Activated naive CD4-positive, alpha-beta T cell treated with anti-CD3 and anti-CD28 coated beads, Interleukin-2, amount 10 ng/mL, durations not matched to agents 7 days and 5 days (primary cell): Measurements from ENCODE around the gene SAV1.
"Not testable (repeated sequence)": the region's sequence is repeated elsewhere in the genome, so short reads cannot be mapped to it uniquely, and the experiment has no call there.

Experiments used
- CTCF ChIA-PET: fragments of 350-600 bp; sonication (Branson Sonifier 250); formaldehyde crosslinking; loops from one replicate; lab custom pipeline; 2021; ENCODE audit warnings: antibody characterized with exemption; lab: Charles Lee
- DNase-seq: peaks from one replicate; pipeline ENCODE4 v3.0.0-alpha.2; 2020
- H3K27ac Mint-ChIP-seq: one replicate; pipeline ENCODE4 v1.8.0; 2021; ENCODE audit warnings: mild to moderate bottlenecking, moderate library complexity, mixed read lengths
- H3K27me3 Mint-ChIP-seq: one replicate; pipeline ENCODE4 v1.8.0; 2021; ENCODE audit warnings: mild to moderate bottlenecking, mixed read lengths
- H3K36me3 Mint-ChIP-seq: one replicate; pipeline ENCODE4 v1.8.0; 2021; ENCODE audit warnings: mixed read lengths
- H3K4me1 Mint-ChIP-seq: one replicate; pipeline ENCODE4 v1.8.0; 2021; ENCODE audit warnings: mixed read lengths
- H3K4me3 Mint-ChIP-seq: one replicate; pipeline ENCODE4 v1.8.0; 2021; ENCODE audit warnings: mild to moderate bottlenecking, moderate library complexity, mixed read lengths
- H3K9me3 Mint-ChIP-seq: one replicate; pipeline ENCODE4 v1.8.0; 2021; ENCODE audit warnings: mixed read lengths

SAV1 gene

DNA sequence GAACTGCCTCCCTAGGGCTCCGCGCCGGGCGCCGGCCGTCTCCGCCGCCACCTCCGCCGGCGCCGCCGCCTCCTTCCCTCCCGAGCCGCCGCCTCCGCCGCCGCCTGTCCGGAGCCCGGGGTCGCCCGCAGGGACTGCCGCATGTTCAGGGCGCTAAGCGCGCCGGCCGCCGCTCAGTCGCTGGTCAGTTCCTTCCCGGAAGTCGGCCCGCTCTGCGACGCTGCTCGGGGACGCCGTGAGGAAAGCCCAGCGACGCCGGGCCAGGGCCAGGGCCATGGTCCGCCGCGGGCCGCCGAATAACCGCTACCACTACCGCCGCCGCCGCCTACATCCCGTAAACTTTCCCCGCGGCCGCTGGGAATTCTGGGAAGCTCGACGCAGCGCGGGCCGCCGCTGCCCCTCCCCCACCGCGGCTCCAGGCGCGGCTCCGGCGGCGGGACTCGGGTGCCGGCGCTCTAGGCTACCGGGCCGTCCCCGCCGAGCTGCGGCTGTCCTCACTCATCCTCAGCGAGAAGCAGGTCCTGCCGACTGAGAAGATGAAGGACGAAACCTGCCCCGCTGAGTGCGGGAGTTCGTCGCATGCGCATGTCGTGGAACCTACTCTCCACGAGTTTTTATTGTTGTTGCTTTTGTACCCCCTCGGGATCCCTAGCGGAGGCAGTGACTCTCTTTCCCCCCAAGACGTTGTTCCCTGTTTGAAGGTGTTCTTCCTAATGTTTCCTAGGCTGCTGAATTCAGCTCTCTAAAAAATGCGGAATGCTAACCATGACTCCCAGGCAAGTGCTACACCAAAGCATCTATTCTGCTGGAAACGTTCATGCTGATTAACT lies at the start of gene SAV1:
Gene SAV1, minus strand, starts transcription at position 311 of the 830 bp plus-strand sequence. CDS start 339 bp downstream, outside the sequence.
- Mint-ChIP-seq H3K27me3 (no peaks in the 10 kb centered on the region), H3K9me3 (no peaks in the 10 kb centered on the region), H3K4me1 (peaks cover 16% of the 10 kb centered on the region), H3K27ac (peak within 1 kb of the TSS; percentile 44), H3K36me3 (no peaks in the 10 kb centered on the region), H3K4me3 (no peak within 1 kb of the TSS)
- DNase-seq = peak; percentile 55
- CTCF ChIA-PET = interaction anchor here (0.6 to 1.1 kb wide), 2 partner anchors 94 to 192 kb away, joined by 4 to 6 read pairs; no protein-coding TSS in a partner anchor

DNA sequence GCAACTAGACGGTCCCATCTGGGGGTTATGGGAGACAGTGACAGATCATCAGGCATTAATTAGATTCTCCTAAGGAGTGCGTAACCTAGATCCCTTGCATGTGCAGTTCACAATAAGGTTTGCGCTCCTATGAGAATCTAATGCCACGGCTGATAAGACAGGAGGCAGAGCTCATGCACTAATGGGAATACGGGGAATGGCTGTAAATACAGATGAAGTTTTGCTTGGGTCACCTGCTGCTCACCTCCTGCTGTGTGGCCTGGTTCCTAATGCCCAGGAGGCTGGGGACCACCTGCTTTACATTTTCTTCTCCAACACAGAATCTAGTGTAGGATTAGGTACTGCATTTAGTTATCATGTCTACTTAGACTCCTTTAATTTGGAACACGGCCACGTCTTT lies 49.7 kb upstream of the SAV1 start:
- Mint-ChIP-seq H3K4me1 (no peaks in the 10 kb centered on the region), H3K27ac (no peak overlapping the region), H3K4me3 (no peak overlapping the region), H3K27me3 (peaks cover 5% of the 10 kb centered on the region), H3K36me3 (peaks cover 19% of the 10 kb centered on the region), H3K9me3 (no peaks in the 10 kb centered on the region)
- no peak for DNase-seq
- CTCF ChIA-PET = interaction anchor here (0.6 to 1.0 kb wide), 2 partner anchors 134 to 142 kb away, joined by 3 read pairs; no protein-coding TSS in a partner anchor

DNA sequence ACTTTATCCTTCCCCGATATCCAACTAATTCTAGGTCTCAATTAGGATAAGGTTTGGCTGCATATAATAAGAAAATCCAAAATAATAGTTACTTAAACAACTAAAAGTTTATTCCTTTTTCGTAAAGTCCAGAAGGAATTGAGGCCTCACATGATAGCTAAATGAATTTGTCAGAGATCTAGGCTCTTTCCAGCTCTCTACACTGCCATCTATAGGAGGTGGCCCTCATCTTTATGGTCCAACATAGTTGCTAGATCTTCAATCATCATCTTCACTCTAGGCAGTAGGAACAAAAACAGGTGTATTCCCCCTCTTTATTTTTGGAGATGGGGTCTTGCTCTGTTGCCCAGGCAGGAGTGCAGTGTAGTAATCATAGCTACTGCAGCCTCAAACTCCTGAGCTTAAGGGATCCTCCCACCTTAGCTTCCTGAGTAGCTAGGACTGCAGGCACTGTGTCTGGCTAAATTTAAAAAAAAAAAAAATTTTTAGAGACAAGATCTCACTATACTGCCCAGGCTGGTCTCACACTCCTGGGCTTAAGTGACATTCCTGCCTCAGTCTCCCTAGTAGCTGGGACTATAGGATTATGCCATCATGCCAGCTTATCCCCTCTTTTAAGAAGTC lies 46.5 kb upstream of the SAV1 start:
- CTCF ChIA-PET = interaction anchor here (0.8 to 2.6 kb wide), 30 partner anchors 9 to 172 kb away, joined by 3 to 19 read pairs (median 5); no protein-coding TSS in a partner anchor

GRCh38 chr14:50711043-50711442 lies 42.9 kb upstream of the SAV1 start:
- Mint-ChIP-seq H3K27me3 (peaks cover 10% of the 10 kb centered on the region), H3K4me1 (no peaks in the 10 kb centered on the region)

More for the DNA sequence above, 46.5 kb upstream of the SAV1 start:
- DNase-seq = no peak
- H3K4me1 Mint-ChIP-seq = no peaks in the 10 kb centered on the region
- no peak overlapping the region for H3K27ac Mint-ChIP-seq
- H3K4me3 Mint-ChIP-seq = no peak overlapping the region
- peaks cover 10% of the 10 kb centered on the region for H3K27me3 Mint-ChIP-seq
- H3K9me3 Mint-ChIP-seq = no peaks in the 10 kb centered on the region
- H3K36me3 Mint-ChIP-seq = no peaks in the 10 kb centered on the region

DNA sequence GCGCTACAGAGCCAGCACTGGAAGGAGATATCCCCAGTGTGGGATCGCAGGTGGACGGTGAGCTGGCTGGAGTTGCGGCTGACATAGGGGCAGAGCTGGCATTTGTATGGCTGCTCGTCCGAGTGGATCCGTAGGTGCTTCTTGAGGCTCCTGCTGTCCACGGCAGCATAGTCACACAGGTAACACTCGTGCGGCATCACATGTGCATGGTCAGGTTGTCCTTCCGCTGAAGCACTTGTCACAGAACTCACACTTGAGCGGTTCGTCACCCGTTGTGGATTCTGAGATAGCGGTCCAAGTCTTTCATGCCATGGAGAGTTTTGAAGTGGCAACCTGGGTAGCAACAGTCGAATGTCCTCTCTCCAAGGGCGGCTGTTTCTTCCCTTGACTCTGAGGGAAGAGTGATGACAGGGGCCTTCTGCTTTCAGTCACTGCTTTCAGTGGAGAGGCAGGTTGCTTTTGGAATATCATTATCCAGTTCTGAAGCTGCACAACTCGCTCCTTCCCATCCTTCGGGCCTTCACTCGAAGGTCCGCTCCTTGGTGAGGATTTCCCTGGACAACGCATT lies 37.0 kb upstream of the SAV1 start:
- Mint-ChIP-seq H3K4me1 (no peaks in the 10 kb centered on the region), H3K36me3 (no peaks in the 10 kb centered on the region), H3K4me3 (no peak overlapping the region), H3K27me3 (peaks cover 17% of the 10 kb centered on the region), H3K27ac (no peak overlapping the region), H3K9me3 (no peaks in the 10 kb centered on the region)
- no peak for DNase-seq
- CTCF ChIA-PET = interaction anchor here (0.6 kb wide), 2 partner anchors 16 to 88 kb away, joined by 3 read pairs; no protein-coding TSS in a partner anchor

More at GRCh38 chr14:50711043-50711442, 42.9 kb upstream of the SAV1 start:
- no peak for DNase-seq
- Mint-ChIP-seq H3K36me3 (no peaks in the 10 kb centered on the region), H3K4me3 (no peak overlapping the region), H3K27ac (no peak overlapping the region), H3K9me3 (no peaks in the 10 kb centered on the region)
- CTCF ChIA-PET = interaction anchor here (0.8 to 1.7 kb wide), 3 partner anchors 9 to 111 kb away, joined by 3 to 4 read pairs (median 4); no protein-coding TSS in a partner anchor

DNA sequence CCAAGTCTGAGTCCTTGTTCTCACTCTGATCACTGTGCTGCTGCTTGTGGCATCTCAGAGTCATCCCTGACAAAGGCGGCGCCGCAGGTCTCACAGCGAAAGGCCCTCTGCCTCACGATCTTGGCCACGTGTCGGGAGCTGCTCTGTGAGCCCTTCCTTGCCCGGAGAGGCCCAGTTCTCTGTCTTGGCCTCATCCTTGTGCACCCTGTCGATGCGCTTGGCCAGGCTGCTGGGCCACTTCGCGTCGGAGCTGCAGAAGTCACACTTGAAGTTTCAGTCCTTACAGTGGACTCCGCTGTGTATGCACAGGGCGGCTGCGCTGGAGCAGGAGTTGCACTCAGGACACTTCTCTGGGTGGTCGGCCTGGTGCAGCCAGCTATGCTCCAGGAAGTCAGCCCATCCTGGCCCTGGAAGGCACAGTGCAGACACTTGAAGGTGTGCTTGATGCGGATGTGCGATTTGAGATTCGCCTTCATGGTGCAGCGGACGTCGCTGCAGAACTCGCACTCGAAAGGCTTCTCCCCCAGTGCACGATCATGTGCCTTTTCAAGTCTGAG lies 36.4 kb upstream of the SAV1 start:
- no peak for DNase-seq
- no peak overlapping the region for H3K4me3 Mint-ChIP-seq
- H3K9me3 Mint-ChIP-seq = no peaks in the 10 kb centered on the region
- no peaks in the 10 kb centered on the region for H3K4me1 Mint-ChIP-seq
- no peak overlapping the region for H3K27ac Mint-ChIP-seq
- H3K36me3 Mint-ChIP-seq = no peaks in the 10 kb centered on the region
- H3K27me3 Mint-ChIP-seq = peaks cover 23% of the 10 kb centered on the region
- CTCF ChIA-PET = no interaction called here

DNA sequence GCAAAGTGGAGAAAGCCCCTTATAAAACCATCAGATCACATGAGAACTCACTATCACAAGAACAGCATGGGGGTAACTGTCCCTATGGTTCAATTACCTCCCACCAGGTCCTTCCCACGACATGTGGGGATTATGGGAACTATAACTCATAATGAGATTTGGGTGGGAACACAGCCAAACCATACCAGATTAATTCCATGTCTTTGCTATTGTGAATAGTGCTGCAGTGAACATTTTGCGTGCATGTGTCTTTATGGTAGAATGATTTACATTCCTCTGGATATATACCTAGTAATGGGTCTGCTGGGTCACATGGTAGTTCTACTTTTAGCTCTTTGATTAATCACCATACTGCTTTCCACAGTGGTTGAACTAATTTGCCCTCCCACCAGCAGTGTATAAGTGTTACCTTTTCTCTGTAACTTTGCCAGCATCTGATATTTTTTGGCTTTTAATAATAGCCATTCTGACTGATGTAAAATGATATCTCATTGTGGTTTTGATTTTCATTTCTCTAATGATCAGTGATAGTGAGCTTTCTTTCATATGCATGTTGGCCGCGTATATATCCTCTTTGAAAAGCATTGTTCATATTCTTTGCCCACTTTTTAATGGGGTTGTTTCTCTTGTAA lies 29.7 kb upstream of the SAV1 start:
- CTCF ChIA-PET = no interaction called here

DNA sequence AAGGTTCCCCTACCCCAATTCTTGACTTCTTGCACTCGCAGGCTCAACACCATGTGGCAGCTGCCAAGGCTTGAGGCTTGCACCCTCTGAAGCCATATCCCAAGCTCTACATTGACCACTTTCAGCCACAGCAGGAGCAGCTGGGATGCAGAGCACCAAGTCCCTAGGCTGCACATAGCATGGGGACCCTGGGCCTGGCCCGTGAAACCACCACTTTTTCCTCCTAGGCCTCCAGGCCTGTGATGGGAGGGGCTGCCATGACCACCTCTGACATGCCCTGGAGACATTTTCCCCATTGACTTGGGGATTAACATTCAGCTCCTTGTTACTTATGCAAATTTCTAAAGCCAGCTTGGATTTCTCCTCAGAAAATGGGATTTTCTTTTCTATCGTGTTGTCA lies 26.2 kb upstream of the SAV1 start:
- H3K4me1 Mint-ChIP-seq, H3K36me3 Mint-ChIP-seq, H3K27ac Mint-ChIP-seq, H3K9me3 Mint-ChIP-seq, DNase-seq, H3K27me3 Mint-ChIP-seq, H3K4me3 Mint-ChIP-seq: not testable (repeated sequence)
- CTCF ChIA-PET = interaction anchor here (1.2 kb wide), 1 partner anchor 79 kb away, joined by 5 read pairs; no protein-coding TSS in a partner anchor

More for the DNA sequence above, 29.7 kb upstream of the SAV1 start:
- no peak overlapping the region for H3K27ac Mint-ChIP-seq
- DNase-seq = no peak
- H3K4me3 Mint-ChIP-seq = no peak overlapping the region
- H3K36me3 Mint-ChIP-seq = no peaks in the 10 kb centered on the region
- peaks cover 4% of the 10 kb centered on the region for H3K9me3 Mint-ChIP-seq
- H3K4me1 Mint-ChIP-seq = no peaks in the 10 kb centered on the region
- H3K27me3 Mint-ChIP-seq = peaks cover 20% of the 10 kb centered on the region

DNA sequence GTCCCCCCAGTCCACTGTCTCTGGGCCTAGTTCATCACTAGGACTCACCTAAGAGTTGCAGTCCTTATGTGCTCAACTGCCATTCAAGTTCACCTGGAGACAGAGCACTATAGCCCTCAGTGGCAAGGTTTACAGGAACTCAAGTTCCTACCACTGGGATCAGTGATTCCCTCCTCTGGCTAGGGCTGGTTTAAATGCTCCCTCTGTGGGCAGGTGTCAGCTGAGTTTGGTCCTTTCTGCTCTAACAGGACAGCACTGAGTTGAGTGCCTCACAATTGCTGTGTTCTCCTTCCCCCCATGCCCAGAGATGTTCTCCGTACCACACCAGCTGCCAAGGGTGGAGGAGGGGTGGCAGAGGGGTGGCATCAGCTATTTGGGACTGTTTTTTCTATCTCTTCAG lies 20.8 kb upstream of the SAV1 start:
- peaks cover 10% of the 10 kb centered on the region for H3K27me3 Mint-ChIP-seq
- H3K36me3 Mint-ChIP-seq = no peaks in the 10 kb centered on the region
- no peaks in the 10 kb centered on the region for H3K4me1 Mint-ChIP-seq
- H3K4me3 Mint-ChIP-seq = no peak overlapping the region
- H3K9me3 Mint-ChIP-seq = peaks cover 1% of the 10 kb centered on the region
- CTCF ChIA-PET = interaction anchor here (0.7 kb wide), 1 partner anchor 17 kb away, joined by 3 read pairs; no protein-coding TSS in a partner anchor
- no peak for DNase-seq
- H3K27ac Mint-ChIP-seq = no peak overlapping the region

GRCh38 chr14:50679674-50680073 lies 11.6 kb upstream of the SAV1 start:
- no peak for DNase-seq
- Mint-ChIP-seq H3K27me3 (peaks cover 7% of the 10 kb centered on the region), H3K9me3 (no peaks in the 10 kb centered on the region), H3K27ac (no peak overlapping the region), H3K36me3 (no peaks in the 10 kb centered on the region), H3K4me3 (no peak overlapping the region), H3K4me1 (peaks cover 8% of the 10 kb centered on the region)
- CTCF ChIA-PET = no interaction called here

DNA sequence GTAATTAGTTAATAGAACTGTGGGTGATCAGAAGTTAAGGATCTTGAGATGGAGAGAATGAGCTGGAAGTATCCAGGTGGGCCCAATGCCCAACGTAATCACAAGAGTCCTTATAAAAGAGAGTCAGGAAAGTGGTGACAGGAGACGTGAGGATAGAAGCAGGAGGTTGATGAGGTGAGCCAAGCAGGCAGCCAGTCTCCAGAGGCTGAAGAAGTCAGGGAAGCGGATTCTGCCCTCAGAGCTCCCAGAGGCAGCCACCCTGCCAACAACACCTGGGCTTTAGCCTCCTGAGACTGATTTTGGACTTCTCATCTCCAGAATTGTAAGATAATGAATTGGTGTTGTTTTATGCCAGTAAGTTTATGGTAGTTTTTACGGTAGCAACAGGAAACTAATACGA lies 10.1 kb upstream of the SAV1 start:
- Mint-ChIP-seq H3K27ac (no peak overlapping the region), H3K27me3 (peaks cover 3% of the 10 kb centered on the region), H3K36me3 (no peaks in the 10 kb centered on the region), H3K4me1 (peaks cover 8% of the 10 kb centered on the region), H3K9me3 (no peaks in the 10 kb centered on the region), H3K4me3 (no peak overlapping the region)
- CTCF ChIA-PET = interaction anchor here (1.7 kb wide), 1 partner anchor 36 kb away, joined by 6 read pairs; no protein-coding TSS in a partner anchor
- DNase-seq = no peak

GRCh38 chr14:50677527-50678063 lies 9.5 kb upstream of the SAV1 start:
- Mint-ChIP-seq H3K9me3 (no peaks in the 10 kb centered on the region), H3K27ac (no peak overlapping the region), H3K4me3 (no peak overlapping the region), H3K36me3 (no peaks in the 10 kb centered on the region), H3K4me1 (peaks cover 8% of the 10 kb centered on the region), H3K27me3 (peaks cover 3% of the 10 kb centered on the region)
- CTCF ChIA-PET = interaction anchor here (1.7 kb wide), 1 partner anchor 37 kb away, joined by 6 read pairs; no protein-coding TSS in a partner anchor
- no peak for DNase-seq

DNA sequence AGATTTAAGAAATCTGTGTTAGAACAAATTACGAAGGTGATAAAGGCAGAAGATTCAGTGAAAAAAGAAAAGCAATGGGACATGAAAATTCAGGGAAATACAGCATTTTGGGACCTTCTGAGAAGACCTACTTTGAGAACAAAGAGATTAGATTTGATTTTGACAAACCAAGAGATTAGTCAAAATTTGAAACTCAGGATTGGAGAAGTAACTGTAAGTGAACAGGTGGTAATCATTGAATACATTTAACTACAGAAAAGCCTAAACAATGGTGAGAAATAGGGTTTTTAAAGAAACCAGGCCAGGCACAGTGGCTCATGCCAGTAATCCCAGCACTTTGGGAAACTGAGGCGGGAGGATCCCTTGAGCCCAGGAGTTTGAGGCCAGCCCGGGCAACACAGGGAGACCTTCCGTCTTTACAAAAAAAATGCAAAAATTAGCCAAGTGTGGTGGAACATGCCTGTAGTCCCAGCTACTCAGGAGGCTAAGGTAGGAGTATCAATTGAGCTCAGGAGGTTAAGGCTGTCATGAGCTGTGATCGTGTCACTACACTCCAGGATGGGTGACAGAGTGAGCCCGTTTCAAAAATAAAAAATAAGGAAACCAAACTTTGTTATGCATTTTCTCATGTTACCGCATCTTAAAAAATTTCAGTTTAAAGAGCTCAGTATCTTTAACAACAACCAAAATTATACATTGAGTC lies 8.9 kb upstream of the SAV1 start:
- Mint-ChIP-seq H3K36me3 (no peaks in the 10 kb centered on the region), H3K4me3 (no peak overlapping the region), H3K27me3 (peaks cover 3% of the 10 kb centered on the region), H3K9me3 (no peaks in the 10 kb centered on the region), H3K27ac (no peak overlapping the region), H3K4me1 (peaks cover 8% of the 10 kb centered on the region)
- CTCF ChIA-PET = interaction anchor here (1.7 kb wide), 1 partner anchor 37 kb away, joined by 6 read pairs; no protein-coding TSS in a partner anchor
- no peak for DNase-seq
